Measurements from ENCODE around the gene CMC2. TPM values are rescaled to one million over a fixed set of nuclear protein-coding genes. Genes with fewer than 3 reads are reported as not detected.

The CMC2 gene
- total RNA-seq, 1 donor: 56.9 TPM

GRCh38 chr16:80990978-80991377, 15.7 kb downstream of the CMC2 start:
- no peak for TF ChIP-seq CTCF (IDR thresholded peaks at IDR 0.05; ENCODE audit: insufficient read depth, low read length)
- H3K4me3 ChIP-seq (ENCODE audit: low read depth, low read length): no peak overlapping the region
- no peak for DNase-seq (ENCODE audit: low read depth)

- DNase-seq (ENCODE audit: low read depth): no peak
- H3K4me3 ChIP-seq (ENCODE audit: low read depth, low read length): no peak overlapping the region
- no peak for TF ChIP-seq CTCF (IDR thresholded peaks at IDR 0.05; ENCODE audit: insufficient read depth, low read length)
Observed at GRCh38 chr16:80990577-80990976, 16.1 kb downstream of the CMC2 start.

DNA sequence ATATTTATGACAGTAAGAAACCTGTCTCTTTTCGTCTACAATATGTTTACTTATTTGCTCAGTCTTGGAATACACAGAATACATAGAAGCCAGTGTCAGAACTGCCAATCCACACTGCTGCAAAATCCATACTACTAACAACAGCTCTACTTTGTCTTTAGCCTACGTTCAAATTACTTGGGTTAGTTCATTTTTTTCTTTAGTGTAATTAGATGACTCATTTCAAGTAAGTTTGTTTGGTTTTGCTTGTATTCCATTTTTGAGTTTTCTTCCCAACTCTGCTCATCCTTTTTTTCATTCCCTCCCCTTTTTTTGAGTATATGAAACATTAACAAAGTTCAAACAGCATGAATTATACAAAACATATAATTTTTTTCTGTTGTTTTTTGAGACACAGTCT, 16.9 kb downstream of the CMC2 start:
- TF ChIP-seq CTCF (IDR thresholded peaks at IDR 0.05; ENCODE audit: insufficient read depth, low read length): no peak
- DNase-seq (ENCODE audit: low read depth): no peak
- H3K4me3 ChIP-seq (ENCODE audit: low read depth, low read length): no peak overlapping the region

GRCh38 chr16:80988756-80989155, 17.9 kb downstream of the CMC2 start:
- DNase-seq (ENCODE audit: low read depth): no peak
- no peak for TF ChIP-seq CTCF (IDR thresholded peaks at IDR 0.05; ENCODE audit: insufficient read depth, low read length)
- no peak overlapping the region for H3K4me3 ChIP-seq (ENCODE audit: low read depth, low read length)

GRCh38 chr16:80986557-80986956, 20.1 kb downstream of the CMC2 start:
- TF ChIP-seq CTCF (IDR thresholded peaks at IDR 0.05; ENCODE audit: insufficient read depth, low read length): no peak
- no peak for DNase-seq (ENCODE audit: low read depth)
- H3K4me3 ChIP-seq (ENCODE audit: low read depth, low read length): no peak overlapping the region

- DNase-seq (ENCODE audit: low read depth): no peak
- no peak for TF ChIP-seq CTCF (IDR thresholded peaks at IDR 0.05; ENCODE audit: insufficient read depth, low read length)
- H3K4me3 ChIP-seq (ENCODE audit: low read depth, low read length): no peak overlapping the region
Observed at GRCh38 chr16:80985611-80986010, 21.1 kb downstream of the CMC2 start.

DNA sequence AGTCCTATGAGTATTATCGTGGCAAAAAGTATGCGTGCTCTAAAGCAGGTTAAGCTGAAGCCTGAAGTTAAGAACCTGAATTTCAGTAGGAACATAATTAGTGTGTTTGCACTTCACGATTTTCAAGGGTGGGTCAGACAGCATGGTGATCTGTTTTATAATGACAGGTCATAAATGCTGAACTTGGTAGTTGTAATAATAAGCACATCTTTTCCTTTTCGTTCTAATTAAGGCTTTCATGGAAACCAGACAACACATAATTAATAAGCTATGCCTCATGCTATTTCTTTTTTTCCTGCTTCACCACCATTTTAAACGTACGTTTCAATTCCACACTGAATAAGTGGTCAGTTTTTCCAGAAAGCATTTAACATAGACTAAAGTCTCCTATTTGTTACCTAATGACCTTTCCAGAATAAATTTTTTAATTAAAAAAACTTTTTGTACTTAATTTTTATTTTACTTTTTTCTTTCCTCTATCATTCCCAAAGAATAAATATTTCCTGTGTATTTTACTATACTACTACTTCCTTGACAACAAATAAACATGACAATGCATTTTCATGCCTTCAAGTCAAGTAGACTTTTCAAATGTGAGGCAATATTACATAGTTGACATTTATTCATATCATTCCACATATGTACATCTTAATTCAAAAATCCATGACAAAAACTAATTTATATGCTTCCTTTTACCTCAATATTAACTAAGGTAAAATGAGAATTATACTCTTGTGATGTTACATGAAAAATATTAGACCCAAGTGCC, 22.4 kb downstream of the CMC2 start:
- no peak for DNase-seq (ENCODE audit: low read depth)
- no peak for TF ChIP-seq CTCF (IDR thresholded peaks at IDR 0.05; ENCODE audit: insufficient read depth, low read length)
- no peak overlapping the region for H3K4me3 ChIP-seq (ENCODE audit: low read depth, low read length)
